Esophagus (tissue), 2 donors: ENCODE measurements around the gene OSBPL2. TPM values are rescaled to one million over a fixed set of nuclear protein-coding genes. Genes with fewer than 3 reads are reported as not detected.

Experiments
- H3K27ac ChIP-seq, 2 donors: one replicate each; pipeline ENCODE4 v1.5.1; 2013; ENCODE audit warnings: low read depth in 2 of 2, mild to moderate bottlenecking in 2 of 2, inconsistent platforms in 1 of 2, low read length in 1 of 2, moderate library complexity in 1 of 2
- H3K27me3 ChIP-seq, 2 donors: one replicate each; pipeline ENCODE4 v1.6.1; 2013; ENCODE audit warnings: low read length in 2 of 2, control low read depth in 1 of 2, mild to moderate bottlenecking in 1 of 2; ENCODE audit not compliant: insufficient read depth in 2 of 2, control insufficient read depth in 1 of 2
- H3K36me3 ChIP-seq, 2 donors: one replicate each; pipeline ENCODE4 v1.6.1; 2013; ENCODE audit warnings: low read length in 1 of 2; ENCODE audit not compliant: control insufficient read depth in 2 of 2, insufficient read depth in 2 of 2
- H3K4me1 ChIP-seq, 2 donors: one replicate each; pipeline ENCODE4 v1.6.1; 2013; ENCODE audit warnings: low read length in 1 of 2; ENCODE audit not compliant: control insufficient read depth in 2 of 2, insufficient read depth in 2 of 2
- H3K4me3 ChIP-seq, 2 donors: one replicate each; pipeline ENCODE4 v1.5.1; 2013; ENCODE audit warnings: low read length in 2 of 2, mild to moderate bottlenecking in 2 of 2, low read depth in 1 of 2, moderate library complexity in 1 of 2
- H3K9me3 ChIP-seq, 2 donors: one replicate each; pipeline ENCODE4 v1.6.1; 2013; ENCODE audit warnings: mild to moderate bottlenecking in 2 of 2, low read depth in 1 of 2, low read length in 1 of 2, moderate library complexity in 1 of 2; ENCODE audit not compliant: control insufficient read depth in 2 of 2, insufficient read depth in 1 of 2
- WGBS, 2 donors: extraction: QIAGEN DNeasy Blood & Tissue Kit; methylation state at CpG; one replicate each; pipeline ENCODE4 v1.1.7; 2013; 5-methylcytosine and 5-hydroxymethylcytosine counted together
- polyA plus RNA-seq, 2 donors: library from polyadenylated mRNA; stranded (reverse); fragments of 200-250 nt; gene quantifications; one replicate each; pipeline ENCODE4 v1.2.3, GENCODE V29; 2013
- donor health status: healthy with polysubstance abuse.
- donor health status: Bipolar disorder and iron deficiency.

OSBPL2 gene
- polyA plus RNA-seq, 2 donors: 31.2 to 32.3 TPM

DNA sequence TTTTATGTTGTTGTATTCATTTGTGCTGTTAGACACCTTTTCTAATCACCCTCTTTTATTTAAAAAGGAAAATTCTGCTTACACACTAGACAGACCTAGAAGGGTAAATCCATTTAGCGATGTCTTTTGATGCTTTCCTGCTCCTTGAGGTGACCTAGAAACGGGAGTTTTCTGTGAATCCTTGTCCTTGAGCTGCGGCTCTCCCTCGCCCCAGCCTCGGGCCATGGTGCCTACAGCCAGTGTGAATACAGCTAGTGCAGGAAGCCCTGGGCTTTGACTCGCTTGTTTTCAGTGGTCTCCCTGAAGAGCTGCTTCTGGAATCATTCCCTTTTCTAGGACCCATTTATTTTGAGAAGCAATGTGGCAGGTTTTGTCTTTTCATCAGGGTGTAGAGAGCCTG is 46.8 kb downstream of the OSBPL2 start:
- Histone ChIP-seq H3K36me3 (peaks cover 30 to 61% of the 10 kb centered on the region in 2 donors), H3K9me3 (no peaks in the 10 kb centered on the region), H3K27me3 (no peaks in the 10 kb centered on the region), H3K4me3 (no peak overlapping the region), H3K4me1 (peaks cover 0 to 2% of the 10 kb centered on the region in 2 donors), H3K27ac (no peak overlapping the region)
- 76 to 79% methylated on average over 6 of the region's 6 CpGs for WGBS, 2 donors

DNA sequence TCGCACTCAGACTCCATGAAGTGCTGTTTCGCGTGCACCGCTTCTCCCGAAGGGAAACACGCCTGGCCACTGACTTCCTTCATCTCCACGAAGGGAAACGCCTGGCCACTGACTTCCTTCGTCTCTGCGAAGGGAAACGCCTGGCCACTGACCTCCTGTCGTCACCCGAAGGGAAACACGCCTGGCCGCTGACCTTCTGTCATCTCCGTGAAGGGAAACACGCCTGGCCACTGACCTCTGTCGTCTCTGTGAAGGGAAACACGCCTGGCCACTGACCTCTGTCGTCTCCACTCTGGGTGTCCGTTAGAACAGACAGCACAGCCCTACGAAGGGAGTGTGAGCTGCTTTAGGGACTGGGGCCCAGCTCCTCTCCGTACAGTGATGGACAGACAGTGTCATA is 47.4 kb downstream of the OSBPL2 start:
- Histone ChIP-seq H3K27ac (no peak overlapping the region), H3K36me3 (peaks cover 26 to 56% of the 10 kb centered on the region in 2 donors), H3K27me3 (no peaks in the 10 kb centered on the region), H3K9me3 (no peaks in the 10 kb centered on the region), H3K4me3 (no peak overlapping the region), H3K4me1 (peaks cover 0 to 2% of the 10 kb centered on the region in 2 donors)
- WGBS, 2 donors: 71 to 72% methylated on average over 23 of the region's 23 CpGs

DNA sequence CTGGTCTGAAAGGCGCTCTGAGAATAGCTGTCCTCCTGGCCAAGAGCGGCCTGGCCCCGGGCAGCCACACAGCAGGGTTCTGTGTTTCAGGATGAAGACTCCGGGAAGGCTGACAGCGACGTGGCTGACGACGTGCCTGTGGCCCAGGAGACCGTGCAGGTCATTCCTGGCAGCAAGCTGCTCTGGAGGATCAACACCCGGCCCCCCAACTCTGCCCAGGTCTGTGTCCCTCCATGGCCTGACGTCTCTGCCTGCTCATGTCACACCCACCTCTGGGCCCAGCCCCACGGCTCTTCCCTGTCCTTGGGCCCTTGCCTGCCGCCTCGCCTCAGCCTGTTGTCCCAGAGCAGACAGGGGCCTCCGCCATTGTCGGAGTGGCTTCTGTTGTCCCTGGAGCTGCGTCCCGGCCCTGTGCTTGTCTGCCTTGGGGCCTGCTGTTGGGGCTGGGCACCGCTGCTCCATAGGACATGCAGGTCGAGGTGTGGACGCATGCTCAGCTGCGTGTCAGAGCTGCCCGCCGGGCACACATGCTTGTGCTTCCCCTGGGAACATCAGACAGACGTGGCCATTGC is 48.3 kb downstream of the OSBPL2 start:
- Histone ChIP-seq H3K27ac (no peak overlapping the region), H3K36me3 (peaks cover 18 to 56% of the 10 kb centered on the region in 2 donors), H3K27me3 (no peaks in the 10 kb centered on the region), H3K4me1 (peaks cover 0 to 2% of the 10 kb centered on the region in 2 donors), H3K9me3 (no peaks in the 10 kb centered on the region), H3K4me3 (no peak overlapping the region)
- WGBS, 2 donors: 88 to 91% methylated on average over 25 of the region's 25 CpGs

DNA sequence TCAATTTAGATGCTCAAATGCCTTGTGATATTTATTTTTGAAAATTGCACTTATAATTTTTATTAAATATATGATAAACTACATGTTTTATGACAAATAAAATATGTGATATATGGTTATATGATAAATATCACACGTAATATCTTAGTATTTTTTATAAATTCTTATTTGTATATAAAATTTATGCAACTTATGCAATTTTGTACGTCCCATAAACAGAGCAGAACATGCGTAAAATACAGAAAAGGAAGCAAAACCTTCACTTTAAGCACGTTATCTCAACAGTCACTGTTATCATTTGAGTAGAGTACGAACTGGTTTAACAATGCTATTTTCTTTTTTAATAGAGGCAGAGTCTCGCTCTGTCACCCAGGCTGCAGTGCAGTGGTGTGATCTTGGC is 48.8 kb downstream of the OSBPL2 start:
- no peak overlapping the region for H3K27ac ChIP-seq
- peaks cover 20 to 55% of the 10 kb centered on the region in 2 donors for H3K36me3 ChIP-seq
- H3K4me1 ChIP-seq: peaks cover 0 to 2% of the 10 kb centered on the region in 2 donors
- 86 to 87% methylated on average over 6 of the region's 6 CpGs for WGBS, 2 donors
- no peak overlapping the region for H3K4me3 ChIP-seq
- no peaks in the 10 kb centered on the region for H3K9me3 ChIP-seq
- no peaks in the 10 kb centered on the region for H3K27me3 ChIP-seq

DNA sequence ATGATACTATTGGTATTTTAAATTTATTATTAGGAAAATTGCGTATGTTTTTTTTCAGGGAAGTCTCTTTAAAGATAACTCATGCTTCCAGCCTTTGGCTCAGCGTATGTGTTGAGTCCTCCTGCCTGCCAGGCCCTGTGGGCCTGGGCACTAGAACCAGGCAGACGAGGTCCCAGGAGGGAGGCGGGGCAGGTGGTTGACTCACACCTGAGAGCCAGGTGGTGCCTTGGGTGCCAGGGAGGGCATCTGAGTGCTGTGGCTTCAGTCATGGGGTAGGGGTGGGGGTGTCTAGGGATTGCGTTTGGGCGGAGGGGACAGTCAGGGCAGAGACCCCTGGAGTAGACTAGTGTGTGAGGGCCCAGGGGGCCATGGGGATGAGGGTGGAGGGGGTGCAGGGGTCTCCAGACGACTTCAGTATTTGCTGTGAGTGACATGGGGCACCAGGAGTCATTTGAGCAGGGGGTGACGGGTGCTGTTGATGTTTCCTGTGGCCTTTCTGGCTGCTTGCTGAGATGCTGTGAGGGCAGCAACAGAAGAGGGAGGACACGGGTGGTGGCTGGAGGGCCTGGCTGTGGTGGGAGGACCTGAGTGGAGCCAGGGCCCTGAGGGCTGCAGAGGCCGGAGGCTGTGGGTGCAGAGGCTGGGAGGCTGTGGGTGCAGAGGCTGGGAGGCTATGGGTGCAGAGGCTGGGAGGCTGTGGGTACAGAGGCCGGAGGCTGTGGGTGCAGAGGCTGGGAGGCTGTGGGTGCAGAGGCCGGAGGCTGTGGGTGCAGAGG is 49.6 kb downstream of the OSBPL2 start:
- H3K4me3 ChIP-seq: no peak overlapping the region
- no peaks in the 10 kb centered on the region for H3K9me3 ChIP-seq
- H3K4me1 ChIP-seq: peaks cover 0 to 2% of the 10 kb centered on the region in 2 donors
- peaks cover 14 to 56% of the 10 kb centered on the region in 2 donors for H3K36me3 ChIP-seq
- H3K27me3 ChIP-seq: no peaks in the 10 kb centered on the region
- H3K27ac ChIP-seq: no peak overlapping the region
- WGBS, 2 donors: 77 to 81% methylated on average over 12 of the region's 12 CpGs

DNA sequence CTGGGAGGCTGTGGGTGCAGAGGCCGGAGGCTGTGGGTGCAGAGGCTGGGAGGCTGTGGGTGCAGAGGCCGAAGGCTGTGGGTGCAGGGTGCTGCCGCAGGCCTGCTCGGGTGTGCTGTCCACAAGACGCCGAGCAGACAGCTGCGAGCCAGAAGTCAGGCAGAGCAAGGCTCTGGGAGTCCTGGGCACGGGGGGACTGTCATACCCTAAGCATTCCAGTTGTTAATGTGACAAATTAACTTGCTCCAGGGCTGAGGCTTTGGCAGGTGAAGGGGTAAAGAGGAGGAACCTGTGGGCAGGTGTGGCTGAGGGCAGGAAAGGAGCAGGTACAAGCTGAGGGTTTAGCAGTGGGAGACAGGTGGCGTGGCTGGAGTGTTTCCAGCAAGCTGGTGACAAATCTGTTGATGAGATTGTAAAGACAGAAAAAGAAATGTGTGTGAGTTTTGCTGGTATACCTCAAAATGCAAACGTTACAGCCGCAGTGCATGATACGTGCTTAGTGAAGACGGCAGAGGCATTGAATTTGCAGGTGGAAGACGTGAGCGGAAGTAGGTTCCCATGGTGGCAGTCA is 50.3 kb downstream of the OSBPL2 start:
- WGBS, 2 donors: 86 to 89% methylated on average over 15 of the region's 15 CpGs
- H3K27ac ChIP-seq: no peak overlapping the region
- peaks cover 7 to 52% of the 10 kb centered on the region in 2 donors for H3K36me3 ChIP-seq
- H3K4me1 ChIP-seq: peaks cover 0 to 2% of the 10 kb centered on the region in 2 donors
- no peaks in the 10 kb centered on the region for H3K27me3 ChIP-seq
- H3K9me3 ChIP-seq: no peaks in the 10 kb centered on the region
- H3K4me3 ChIP-seq: no peak overlapping the region

DNA sequence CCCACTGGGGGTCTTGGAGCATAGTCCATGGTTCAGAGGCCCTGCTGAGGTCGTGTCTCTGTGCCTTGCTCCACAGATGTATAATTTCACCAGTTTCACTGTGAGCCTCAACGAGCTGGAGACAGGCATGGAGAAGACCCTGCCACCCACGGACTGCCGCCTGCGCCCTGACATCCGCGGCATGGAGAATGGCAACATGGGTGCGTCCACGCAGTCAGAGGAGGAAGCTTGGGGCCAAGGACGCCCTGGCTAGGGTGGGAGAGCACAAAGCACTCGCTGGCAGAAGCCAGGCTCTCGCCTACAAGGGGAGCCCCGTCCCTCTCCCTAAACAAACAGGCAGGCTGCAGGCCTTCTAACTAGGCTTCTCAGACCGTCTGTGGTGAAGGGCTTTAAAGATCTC is 50.8 kb downstream of the OSBPL2 start:
- Histone ChIP-seq H3K27ac (no peak overlapping the region), H3K9me3 (no peaks in the 10 kb centered on the region), H3K27me3 (no peaks in the 10 kb centered on the region), H3K36me3 (peaks cover 7 to 49% of the 10 kb centered on the region in 2 donors), H3K4me1 (peaks cover 0 to 2% of the 10 kb centered on the region in 2 donors), H3K4me3 (no peak overlapping the region)
- 81 to 88% methylated on average over 14 of the region's 14 CpGs for WGBS, 2 donors

DNA sequence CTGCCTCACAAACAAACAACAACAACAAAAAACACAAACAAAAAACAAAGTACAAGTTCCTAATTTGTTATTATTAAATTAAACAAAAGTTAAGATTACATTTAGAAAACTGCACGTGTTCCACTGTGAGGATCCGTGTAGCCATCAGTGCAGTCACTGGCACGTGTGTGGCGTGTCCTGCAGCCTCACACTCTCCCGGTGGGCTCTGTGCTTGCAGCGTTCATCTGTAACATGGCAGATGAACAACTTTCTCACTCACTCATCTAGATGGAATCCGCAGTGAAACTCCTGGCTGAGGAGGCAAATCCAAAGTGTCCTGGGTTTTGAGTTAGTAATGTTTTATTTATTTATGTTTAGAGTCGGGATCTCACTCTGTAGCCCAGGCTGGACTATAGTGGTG is 51.6 kb downstream of the OSBPL2 start:
- H3K36me3 ChIP-seq: peaks cover 7 to 51% of the 10 kb centered on the region in 2 donors
- no peak overlapping the region for H3K4me3 ChIP-seq
- no peaks in the 10 kb centered on the region for H3K9me3 ChIP-seq
- peaks cover 0 to 2% of the 10 kb centered on the region in 2 donors for H3K4me1 ChIP-seq
- no peak overlapping the region for H3K27ac ChIP-seq
- 88 to 94% methylated on average over 8 of the region's 8 CpGs for WGBS, 2 donors
- H3K27me3 ChIP-seq: no peaks in the 10 kb centered on the region

DNA sequence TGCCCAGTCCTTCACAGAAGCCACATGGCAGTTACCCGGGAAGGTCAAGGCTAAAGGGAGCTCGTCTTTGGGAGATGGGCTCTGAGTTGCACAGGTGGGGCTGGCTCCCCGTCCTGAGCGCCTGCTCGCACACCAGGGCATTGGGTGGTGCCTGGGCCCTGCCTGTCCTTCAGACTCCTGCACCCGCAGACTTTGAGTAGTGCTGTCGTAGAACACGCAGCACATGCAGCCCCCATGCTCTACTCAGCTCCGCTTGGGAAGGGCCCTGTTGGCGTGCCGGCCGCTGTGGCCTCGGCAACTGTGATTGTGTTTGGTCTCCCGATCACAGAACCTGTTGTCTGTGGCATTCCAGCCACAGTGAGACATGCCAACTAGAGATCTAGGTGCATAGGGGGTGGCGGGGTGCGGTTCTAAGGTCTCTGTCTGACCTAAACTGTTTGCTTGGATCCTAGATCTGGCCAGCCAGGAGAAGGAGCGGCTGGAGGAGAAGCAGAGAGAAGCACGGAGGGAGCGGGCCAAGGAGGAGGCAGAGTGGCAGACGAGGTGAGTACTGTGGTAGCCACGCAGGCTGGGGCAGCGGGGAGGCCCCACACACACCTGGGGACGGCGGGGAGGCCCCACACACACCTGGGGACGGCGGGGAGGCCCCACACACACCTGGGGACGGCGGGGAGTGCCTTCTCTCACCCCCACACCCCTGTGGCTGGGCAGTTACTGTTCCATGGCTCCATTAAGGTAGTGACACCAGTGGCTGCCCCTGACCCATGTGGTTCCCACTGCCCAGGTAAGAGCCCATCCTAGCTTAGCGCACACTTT is 53.1 kb downstream of the OSBPL2 start:
- Histone ChIP-seq H3K27ac (no peak overlapping the region), H3K4me3 (no peak overlapping the region), H3K4me1 (peaks cover 0 to 2% of the 10 kb centered on the region in 2 donors), H3K36me3 (peaks cover 7 to 49% of the 10 kb centered on the region in 2 donors), H3K27me3 (no peaks in the 10 kb centered on the region), H3K9me3 (no peaks in the 10 kb centered on the region)
- WGBS, 2 donors: 95 to 96% methylated on average over 29 of the region's 29 CpGs
